HepG2 (cell line): ENCODE results near the gene STAP2. TPM values are rescaled to one million over a fixed set of nuclear protein-coding genes. Genes with fewer than 3 reads are reported as not detected.

Experiments
- NR3C1 ChIP-seq: sonication (generic); formaldehyde crosslinking; IDR thresholded peaks from 2 replicates; pipeline ENCODE4 v1.4.0; 2020; ENCODE audit warnings: missing genetic modification reagents
- PHF5A ChIP-seq: IDR thresholded peaks from one replicate; pipeline ENCODE4 v1.6.1; 2018; ENCODE audit warnings: low read depth, missing genetic modification reagents; ENCODE audit not compliant: unreplicated experiment
- ZNF431 ChIP-seq: sonication (generic); formaldehyde crosslinking; IDR thresholded peaks from 2 replicates; pipeline ENCODE4 v1.9.0; 2022; ENCODE audit warnings: missing genetic modification reagents, low read depth, mild to moderate bottlenecking, borderline replicate concordance
- ZNF792 ChIP-seq: IDR thresholded peaks from 2 replicates; pipeline ENCODE4 v1.6.1; 2016
- ZZZ3 ChIP-seq: sonication (generic); formaldehyde crosslinking; IDR thresholded peaks from 2 replicates; pipeline ENCODE4 v1.4.0; 2020; ENCODE audit warnings: missing genetic modification reagents, mild to moderate bottlenecking, borderline replicate concordance
- polyA plus RNA-seq, 8 experiments: library from polyadenylated mRNA; depleted of rRNA in 3 of 8; stranded (reverse) in 7 of 8; unstranded in 1 of 8; fragments of >200 nt; fragmentation: Illumina TruSeq in 4 of 8; extraction: Trizol in 4 of 8; gene quantifications; 2 replicates each; pipeline versions ENCODE4 v1.2.1 to v1.2.3, GENCODE V29; 2011 to 2016; ENCODE audit warnings: low read depth in 4 of 8, missing spikeins in 1 of 8, mixed read lengths in 1 of 8; ENCODE audit not compliant: insufficient read depth in 1 of 8
- total RNA-seq, 5 experiments: library from RNA; depleted of rRNA; stranded (reverse); fragments of >200 nt; fragmentation: Illumina TruSeq; extraction: Trizol; gene quantifications; 2 replicates each; pipeline ENCODE4 v1.2.3, GENCODE V29; 2016; ENCODE audit warnings: low read depth in 1 of 5
- TF ChIP-seq, protein P1 (sequence below): sonication (generic); formaldehyde crosslinking; IDR thresholded peaks from 2 replicates; pipeline ENCODE4 v1.4.0; 2020; ENCODE audit warnings: mild to moderate bottlenecking, missing genetic modification reagents
- TF ChIP-seq, protein P2 (sequence below): sonication (generic); formaldehyde crosslinking; IDR thresholded peaks from 2 replicates; pipeline ENCODE4 v1.4.0; 2020; ENCODE audit warnings: missing genetic modification reagents
- TF ChIP-seq, protein P3 (sequence below): sonication (generic); formaldehyde crosslinking; IDR thresholded peaks from 2 replicates; pipeline ENCODE4 v1.5.0; 2020; ENCODE audit warnings: missing genetic modification reagents
- TF ChIP-seq, protein P4 (sequence below): sonication (generic); formaldehyde crosslinking; IDR thresholded peaks from 2 replicates; pipeline ENCODE4 v1.9.0; 2021; ENCODE audit warnings: missing genetic modification reagents, borderline replicate concordance
- TF ChIP-seq, protein P5 (sequence below): sonication (generic); formaldehyde crosslinking; IDR thresholded peaks from 2 replicates; pipeline ENCODE4; 2020; ENCODE audit warnings: missing genetic modification reagents, mild to moderate bottlenecking, borderline replicate concordance

The STAP2 gene
- total and polyA plus RNA-seq, 2 of the 13 experiments (the other 11 are each of a cell fraction or from before 2014, with no cell fraction given) = 39.0 to 43.7 TPM

DNA sequence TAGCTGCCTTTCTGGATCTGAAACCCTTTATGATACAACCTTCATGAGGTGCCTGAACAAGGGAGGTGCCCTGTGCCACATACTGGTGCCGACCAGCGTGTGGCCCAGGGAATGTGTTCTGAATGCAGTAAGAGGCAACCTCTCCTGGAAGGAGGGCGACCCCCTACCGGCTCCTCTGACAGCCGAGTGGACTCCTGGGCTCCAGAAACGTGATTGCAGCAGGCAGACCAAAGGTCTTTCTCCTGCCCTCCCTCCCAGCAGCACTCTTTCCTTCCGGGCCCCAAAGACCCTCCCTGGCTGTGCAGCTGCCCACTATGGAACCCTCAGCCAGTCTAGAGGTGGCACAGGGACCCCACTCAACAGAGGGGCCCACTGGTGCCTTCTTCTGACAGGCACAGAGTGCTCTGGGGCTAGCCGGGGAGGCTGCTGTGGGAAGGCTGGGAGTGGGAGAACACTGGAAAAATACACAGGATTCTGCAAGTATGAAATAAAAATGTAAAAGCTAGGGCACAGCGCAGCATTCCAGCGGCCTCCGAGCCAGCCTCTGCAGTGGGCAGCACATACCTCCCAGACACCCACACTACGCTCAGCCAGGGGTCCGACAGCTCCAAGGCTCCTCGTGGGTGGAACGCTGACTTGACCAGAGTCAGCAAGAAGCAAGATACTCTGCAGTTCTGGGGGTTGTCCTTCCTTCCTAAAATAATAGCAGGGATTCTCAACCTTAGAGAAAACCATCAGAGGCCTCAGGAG is 46.8 kb upstream of the STAP2 start (continued):
- TF ChIP-seq, protein P1, sequence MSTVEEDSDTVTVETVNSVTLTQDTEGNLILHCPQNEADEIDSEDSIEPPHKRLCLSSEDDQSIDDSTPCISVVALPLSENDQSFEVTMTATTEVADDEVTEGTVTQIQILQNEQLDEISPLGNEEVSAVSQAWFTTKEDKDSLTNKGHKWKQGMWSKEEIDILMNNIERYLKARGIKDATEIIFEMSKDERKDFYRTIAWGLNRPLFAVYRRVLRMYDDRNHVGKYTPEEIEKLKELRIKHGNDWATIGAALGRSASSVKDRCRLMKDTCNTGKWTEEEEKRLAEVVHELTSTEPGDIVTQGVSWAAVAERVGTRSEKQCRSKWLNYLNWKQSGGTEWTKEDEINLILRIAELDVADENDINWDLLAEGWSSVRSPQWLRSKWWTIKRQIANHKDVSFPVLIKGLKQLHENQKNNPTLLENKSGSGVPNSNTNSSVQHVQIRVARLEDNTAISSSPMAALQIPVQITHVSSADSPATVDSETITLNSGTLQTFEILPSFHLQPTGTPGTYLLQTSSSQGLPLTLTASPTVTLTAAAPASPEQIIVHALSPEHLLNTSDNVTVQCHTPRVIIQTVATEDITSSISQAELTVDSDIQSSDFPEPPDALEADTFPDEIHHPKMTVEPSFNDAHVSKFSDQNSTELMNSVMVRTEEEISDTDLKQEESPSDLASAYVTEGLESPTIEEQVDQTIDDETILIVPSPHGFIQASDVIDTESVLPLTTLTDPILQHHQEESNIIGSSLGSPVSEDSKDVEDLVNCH (CRISPR knock-in tag) = no peak
- TF ChIP-seq ZNF431 (CRISPR knock-in tag) (no peak), NR3C1 (CRISPR knock-in tag) (no peak), ZZZ3 (CRISPR knock-in tag) (no peak), PHF5A (CRISPR knock-in tag) (no peak), ZNF792 (CRISPR knock-in tag) (no peak)
- TF ChIP-seq, protein P2, sequence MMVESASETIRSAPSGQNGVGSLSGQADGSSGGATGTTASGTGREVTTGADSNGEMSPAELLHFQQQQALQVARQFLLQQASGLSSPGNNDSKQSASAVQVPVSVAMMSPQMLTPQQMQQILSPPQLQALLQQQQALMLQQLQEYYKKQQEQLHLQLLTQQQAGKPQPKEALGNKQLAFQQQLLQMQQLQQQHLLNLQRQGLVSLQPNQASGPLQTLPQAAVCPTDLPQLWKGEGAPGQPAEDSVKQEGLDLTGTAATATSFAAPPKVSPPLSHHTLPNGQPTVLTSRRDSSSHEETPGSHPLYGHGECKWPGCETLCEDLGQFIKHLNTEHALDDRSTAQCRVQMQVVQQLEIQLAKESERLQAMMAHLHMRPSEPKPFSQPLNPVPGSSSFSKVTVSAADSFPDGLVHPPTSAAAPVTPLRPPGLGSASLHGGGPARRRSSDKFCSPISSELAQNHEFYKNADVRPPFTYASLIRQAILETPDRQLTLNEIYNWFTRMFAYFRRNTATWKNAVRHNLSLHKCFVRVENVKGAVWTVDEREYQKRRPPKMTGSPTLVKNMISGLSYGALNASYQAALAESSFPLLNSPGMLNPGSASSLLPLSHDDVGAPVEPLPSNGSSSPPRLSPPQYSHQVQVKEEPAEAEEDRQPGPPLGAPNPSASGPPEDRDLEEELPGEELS = no peak
- TF ChIP-seq, protein P3, sequence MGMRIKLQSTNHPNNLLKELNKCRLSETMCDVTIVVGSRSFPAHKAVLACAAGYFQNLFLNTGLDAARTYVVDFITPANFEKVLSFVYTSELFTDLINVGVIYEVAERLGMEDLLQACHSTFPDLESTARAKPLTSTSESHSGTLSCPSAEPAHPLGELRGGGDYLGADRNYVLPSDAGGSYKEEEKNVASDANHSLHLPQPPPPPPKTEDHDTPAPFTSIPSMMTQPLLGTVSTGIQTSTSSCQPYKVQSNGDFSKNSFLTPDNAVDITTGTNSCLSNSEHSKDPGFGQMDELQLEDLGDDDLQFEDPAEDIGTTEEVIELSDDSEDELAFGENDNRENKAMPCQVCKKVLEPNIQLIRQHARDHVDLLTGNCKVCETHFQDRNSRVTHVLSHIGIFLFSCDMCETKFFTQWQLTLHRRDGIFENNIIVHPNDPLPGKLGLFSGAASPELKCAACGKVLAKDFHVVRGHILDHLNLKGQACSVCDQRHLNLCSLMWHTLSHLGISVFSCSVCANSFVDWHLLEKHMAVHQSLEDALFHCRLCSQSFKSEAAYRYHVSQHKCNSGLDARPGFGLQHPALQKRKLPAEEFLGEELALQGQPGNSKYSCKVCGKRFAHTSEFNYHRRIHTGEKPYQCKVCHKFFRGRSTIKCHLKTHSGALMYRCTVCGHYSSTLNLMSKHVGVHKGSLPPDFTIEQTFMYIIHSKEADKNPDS (CRISPR knock-in tag) = no peak
- TF ChIP-seq, protein P4, sequence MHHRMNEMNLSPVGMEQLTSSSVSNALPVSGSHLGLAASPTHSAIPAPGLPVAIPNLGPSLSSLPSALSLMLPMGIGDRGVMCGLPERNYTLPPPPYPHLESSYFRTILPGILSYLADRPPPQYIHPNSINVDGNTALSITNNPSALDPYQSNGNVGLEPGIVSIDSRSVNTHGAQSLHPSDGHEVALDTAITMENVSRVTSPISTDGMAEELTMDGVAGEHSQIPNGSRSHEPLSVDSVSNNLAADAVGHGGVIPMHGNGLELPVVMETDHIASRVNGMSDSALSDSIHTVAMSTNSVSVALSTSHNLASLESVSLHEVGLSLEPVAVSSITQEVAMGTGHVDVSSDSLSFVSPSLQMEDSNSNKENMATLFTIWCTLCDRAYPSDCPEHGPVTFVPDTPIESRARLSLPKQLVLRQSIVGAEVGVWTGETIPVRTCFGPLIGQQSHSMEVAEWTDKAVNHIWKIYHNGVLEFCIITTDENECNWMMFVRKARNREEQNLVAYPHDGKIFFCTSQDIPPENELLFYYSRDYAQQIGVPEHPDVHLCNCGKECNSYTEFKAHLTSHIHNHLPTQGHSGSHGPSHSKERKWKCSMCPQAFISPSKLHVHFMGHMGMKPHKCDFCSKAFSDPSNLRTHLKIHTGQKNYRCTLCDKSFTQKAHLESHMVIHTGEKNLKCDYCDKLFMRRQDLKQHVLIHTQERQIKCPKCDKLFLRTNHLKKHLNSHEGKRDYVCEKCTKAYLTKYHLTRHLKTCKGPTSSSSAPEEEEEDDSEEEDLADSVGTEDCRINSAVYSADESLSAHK = no peak
- TF ChIP-seq, protein P5, sequence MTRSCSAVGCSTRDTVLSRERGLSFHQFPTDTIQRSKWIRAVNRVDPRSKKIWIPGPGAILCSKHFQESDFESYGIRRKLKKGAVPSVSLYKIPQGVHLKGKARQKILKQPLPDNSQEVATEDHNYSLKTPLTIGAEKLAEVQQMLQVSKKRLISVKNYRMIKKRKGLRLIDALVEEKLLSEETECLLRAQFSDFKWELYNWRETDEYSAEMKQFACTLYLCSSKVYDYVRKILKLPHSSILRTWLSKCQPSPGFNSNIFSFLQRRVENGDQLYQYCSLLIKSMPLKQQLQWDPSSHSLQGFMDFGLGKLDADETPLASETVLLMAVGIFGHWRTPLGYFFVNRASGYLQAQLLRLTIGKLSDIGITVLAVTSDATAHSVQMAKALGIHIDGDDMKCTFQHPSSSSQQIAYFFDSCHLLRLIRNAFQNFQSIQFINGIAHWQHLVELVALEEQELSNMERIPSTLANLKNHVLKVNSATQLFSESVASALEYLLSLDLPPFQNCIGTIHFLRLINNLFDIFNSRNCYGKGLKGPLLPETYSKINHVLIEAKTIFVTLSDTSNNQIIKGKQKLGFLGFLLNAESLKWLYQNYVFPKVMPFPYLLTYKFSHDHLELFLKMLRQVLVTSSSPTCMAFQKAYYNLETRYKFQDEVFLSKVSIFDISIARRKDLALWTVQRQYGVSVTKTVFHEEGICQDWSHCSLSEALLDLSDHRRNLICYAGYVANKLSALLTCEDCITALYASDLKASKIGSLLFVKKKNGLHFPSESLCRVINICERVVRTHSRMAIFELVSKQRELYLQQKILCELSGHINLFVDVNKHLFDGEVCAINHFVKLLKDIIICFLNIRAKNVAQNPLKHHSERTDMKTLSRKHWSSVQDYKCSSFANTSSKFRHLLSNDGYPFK (CRISPR knock-in tag) = no peak; the same call in 1 of the 2 replicates
